ENCODE measurements around the gene SIKE1.

GRCh38 chr1:114794038-114794437 is 13.6 kb upstream of the SIKE1 start:
- TF ChIP-seq FOXK2 (IDR thresholded peaks at IDR 0.05) = no peak
- no peak for TF ChIP-seq ZNF384 (IDR thresholded peaks at IDR 0.05)
- no peak for TF ChIP-seq TARDBP (IDR thresholded peaks at IDR 0.05)
- no peak for TF ChIP-seq HDGF (IDR thresholded peaks at IDR 0.05; ENCODE audit: borderline replicate concordance)
- no peak for TF ChIP-seq FOXA1 (IDR thresholded peaks at IDR 0.05)
- no peak for TF ChIP-seq SP1 (IDR thresholded peaks at IDR 0.05)
